Measurements from ENCODE around the gene CCDC9.

CCDC9 gene

GRCh38 chr19:47312366-47313006, 56.2 kb downstream of the CCDC9 start:
- H4K20me1 ChIP-seq (ENCODE audit: insufficient read depth, low read length): no peaks in the 10 kb centered on the region
- H3K4me2 ChIP-seq (ENCODE audit: low read length): no peak overlapping the region
- no peaks in the 10 kb centered on the region for H3K79me2 ChIP-seq (ENCODE audit: low read length)
- H2AFZ ChIP-seq (ENCODE audit: low read depth, low read length): no peak overlapping the region
- no peak overlapping the region for H3K9ac ChIP-seq (ENCODE audit: low read length)
- TF ChIP-seq EZH2phosphoT487 (IDR thresholded peaks at IDR 0.05; ENCODE audit: low read depth) (no peak), CTCF (IDR thresholded peaks at IDR 0.05; ENCODE audit: low read depth, low read length) (no peak)
- H3K9me3 ChIP-seq (ENCODE audit: insufficient read depth, low read length): no peaks in the 10 kb centered on the region
- H3K27me3 ChIP-seq (ENCODE audit: low read depth, low read length): peaks cover 16% of the 10 kb centered on the region; the same call in 1 of the 2 replicates
- no peaks in the 10 kb centered on the region for H3K36me3 ChIP-seq (replicated peaks; ENCODE audit: low read depth, low read length)
- no peaks in the 10 kb centered on the region for H3K4me1 ChIP-seq (ENCODE audit: low read length)
- no peak overlapping the region for H3K27ac ChIP-seq (ENCODE audit: low read length)
- H3K4me3 ChIP-seq (ENCODE audit: low read length): no peak overlapping the region

DNA sequence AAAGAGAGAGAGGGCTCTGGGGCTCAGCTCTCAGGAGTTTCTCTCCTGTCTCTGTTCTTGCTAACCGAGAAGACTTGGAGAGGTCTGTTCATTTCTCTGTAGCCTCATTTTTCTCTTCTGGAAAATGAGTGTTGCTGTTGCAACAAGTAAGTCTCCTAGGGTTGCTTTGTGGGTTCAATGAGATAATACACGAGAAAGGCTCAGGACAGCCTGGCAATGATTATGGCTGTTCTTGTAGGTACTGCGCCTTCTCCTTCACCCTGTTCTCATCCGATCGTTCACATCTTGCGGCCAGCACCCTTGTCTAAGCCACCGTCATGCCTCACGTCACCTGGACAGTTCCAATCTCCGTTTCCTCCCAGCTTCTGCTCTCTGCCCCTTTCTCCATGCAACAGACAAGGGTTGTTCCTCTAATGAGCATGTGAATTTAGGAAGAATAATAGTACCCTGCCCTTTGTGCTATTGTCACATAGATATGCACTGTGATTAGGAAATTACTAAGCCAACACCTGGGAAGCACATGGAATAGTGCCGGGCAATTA, 57.5 kb downstream of the CCDC9 start:
- Histone ChIP-seq H3K4me2 (ENCODE audit: low read length) (no peak overlapping the region), H3K79me2 (ENCODE audit: low read length) (no peaks in the 10 kb centered on the region), H4K20me1 (ENCODE audit: insufficient read depth, low read length) (no peaks in the 10 kb centered on the region), H3K36me3 (replicated peaks; ENCODE audit: low read depth, low read length) (no peaks in the 10 kb centered on the region), H2AFZ (ENCODE audit: low read depth, low read length) (no peak overlapping the region), H3K27ac (ENCODE audit: low read length) (no peak overlapping the region), H3K4me3 (ENCODE audit: low read length) (no peak overlapping the region), H3K9ac (ENCODE audit: low read length) (no peak overlapping the region), H3K9me3 (ENCODE audit: insufficient read depth, low read length) (no peaks in the 10 kb centered on the region), H3K27me3 (ENCODE audit: low read depth, low read length) (peaks cover 19% of the 10 kb centered on the region), H3K4me1 (ENCODE audit: low read length) (no peaks in the 10 kb centered on the region)
- TF ChIP-seq EZH2phosphoT487 (IDR thresholded peaks at IDR 0.05; ENCODE audit: low read depth): no peak
- no peak for TF ChIP-seq CTCF (IDR thresholded peaks at IDR 0.05; ENCODE audit: low read depth, low read length)

- Histone ChIP-seq H3K9ac (ENCODE audit: low read length) (no peak overlapping the region), H3K27ac (ENCODE audit: low read length) (no peak overlapping the region), H4K20me1 (ENCODE audit: insufficient read depth, low read length) (no peaks in the 10 kb centered on the region), H3K9me3 (ENCODE audit: insufficient read depth, low read length) (no peaks in the 10 kb centered on the region), H3K4me2 (ENCODE audit: low read length) (no peak overlapping the region), H2AFZ (ENCODE audit: low read depth, low read length) (no peak overlapping the region), H3K4me3 (ENCODE audit: low read length) (no peak overlapping the region), H3K4me1 (ENCODE audit: low read length) (no peaks in the 10 kb centered on the region), H3K27me3 (ENCODE audit: low read depth, low read length) (peaks cover 11% of the 10 kb centered on the region), H3K36me3 (replicated peaks; ENCODE audit: low read depth, low read length) (no peaks in the 10 kb centered on the region), H3K79me2 (ENCODE audit: low read length) (no peaks in the 10 kb centered on the region)
- TF ChIP-seq CTCF (IDR thresholded peaks at IDR 0.05; ENCODE audit: low read depth, low read length): no peak
- TF ChIP-seq EZH2phosphoT487 (IDR thresholded peaks at IDR 0.05; ENCODE audit: low read depth): no peak
These were observed 58.9 kb downstream of the CCDC9 start for GRCh38 chr19:47315125-47315821.

DNA sequence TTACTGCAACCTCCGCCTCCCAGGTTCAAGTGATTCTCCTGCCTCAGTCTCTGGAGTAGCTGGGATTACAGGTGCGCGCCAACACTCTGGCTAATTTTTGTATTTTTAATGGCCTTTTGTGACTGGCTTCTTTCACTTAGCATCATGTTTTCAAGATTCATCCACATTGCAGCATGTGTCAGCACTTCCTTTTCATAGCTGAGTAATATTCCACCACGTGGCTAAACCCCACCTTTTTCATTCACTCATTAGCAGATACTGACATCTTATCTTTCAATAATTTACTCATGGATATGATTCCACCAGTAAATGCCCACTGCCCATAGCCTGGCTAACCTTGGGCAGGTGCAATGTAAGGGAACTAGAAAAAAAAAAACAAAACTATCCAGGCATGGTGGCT, 60.2 kb downstream of the CCDC9 start:
- Histone ChIP-seq H3K9ac (ENCODE audit: low read length) (no peak overlapping the region), H2AFZ (ENCODE audit: low read depth, low read length) (no peak overlapping the region), H3K36me3 (replicated peaks; ENCODE audit: low read depth, low read length) (no peaks in the 10 kb centered on the region), H3K4me3 (ENCODE audit: low read length) (no peak overlapping the region), H3K27ac (ENCODE audit: low read length) (no peak overlapping the region), H4K20me1 (ENCODE audit: insufficient read depth, low read length) (no peaks in the 10 kb centered on the region), H3K9me3 (ENCODE audit: insufficient read depth, low read length) (no peaks in the 10 kb centered on the region), H3K79me2 (ENCODE audit: low read length) (no peaks in the 10 kb centered on the region), H3K27me3 (ENCODE audit: low read depth, low read length) (peaks cover 11% of the 10 kb centered on the region), H3K4me2 (ENCODE audit: low read length) (no peak overlapping the region), H3K4me1 (ENCODE audit: low read length) (no peaks in the 10 kb centered on the region)
- TF ChIP-seq EZH2phosphoT487 (IDR thresholded peaks at IDR 0.05; ENCODE audit: low read depth) (no peak), CTCF (IDR thresholded peaks at IDR 0.05; ENCODE audit: low read depth, low read length) (no peak)

Measured in OCI-LY3 (cell line).